OCI-LY3 (cell line): ENCODE results near the gene UPF1.
"Not testable (repeated sequence)": the region's sequence is repeated elsewhere in the genome, so short reads cannot be mapped to it uniquely, and the experiment has no call there.

ENCODE experiments used
- H2AFZ ChIP-seq: fragments of 200-600, 300-600 bp; shearing (Covaris generic); 2 replicates; pipeline ENCODE4 v1.6.0; 2014; ENCODE audit warnings: antibody characterized with exemption, low read depth, low read length
- H3K27ac ChIP-seq: fragments of 200-600, 300-600 bp; sonication (generic); 2 replicates; pipeline ENCODE4 v1.5.1; 2014; ENCODE audit warnings: mild to moderate bottlenecking, low read length, moderate library complexity, mixed read lengths
- H3K27me3 ChIP-seq: fragments of 200-600, 300-600 bp; sonication (generic); 2 replicates; pipeline ENCODE4 v1.6.1; 2014; ENCODE audit warnings: low read depth, low read length, mixed read lengths
- H3K36me3 ChIP-seq: fragments of 200-600, 300-600 bp; sonication (generic); replicated peaks from 2 replicates; pipeline ENCODE3; 2014; ENCODE audit warnings: low read depth, low read length, mixed read lengths
- H3K4me1 ChIP-seq: fragments of 300-600, 200-600 bp; sonication (generic); 2 replicates; pipeline ENCODE4 v1.6.1; 2014; ENCODE audit warnings: low read length, mixed read lengths
- H3K4me2 ChIP-seq: fragments of 200-600, 300-600 bp; sonication (generic); 2 replicates; pipeline ENCODE4 v1.6.1; 2014; ENCODE audit warnings: low read length, mixed read lengths
- H3K4me3 ChIP-seq: fragments of 300-600, 200-600 bp; sonication (generic); 2 replicates; pipeline ENCODE4 v1.5.1; 2014; ENCODE audit warnings: antibody characterized with exemption, mild to moderate bottlenecking, low read length, moderate library complexity
- H3K79me2 ChIP-seq: fragments of 300-600, 200-600 bp; shearing (Covaris generic); 2 replicates; pipeline ENCODE4 v1.6.1; 2014; ENCODE audit warnings: mild to moderate bottlenecking, low read length, mixed read lengths
- H3K9ac ChIP-seq: fragments of 300-600, 200-600 bp; shearing (Covaris generic); 2 replicates; pipeline ENCODE4 v1.6.0; 2014; ENCODE audit warnings: mild to moderate bottlenecking, low read length, moderate library complexity
- H3K9me3 ChIP-seq: fragments of 200-600, 300-600 bp; shearing (Covaris generic); 2 replicates; pipeline ENCODE4 v1.6.1; 2014; ENCODE audit warnings: low read length, mixed read lengths; ENCODE audit not compliant: insufficient read depth
- H4K20me1 ChIP-seq: fragments of 200-600, 300-600 bp; sonication (generic); 2 replicates; pipeline ENCODE4 v1.6.1; 2016; ENCODE audit warnings: low read length, mixed read lengths; ENCODE audit not compliant: insufficient read depth
- EZH2phosphoT487 ChIP-seq: fragments of 200-600 bp; shearing (Covaris generic); IDR thresholded peaks from 2 replicates; pipeline ENCODE4 v1.6.1; 2018; ENCODE audit warnings: antibody characterized with exemption, mixed run types, low read depth
- TF ChIP-seq, protein P1 (sequence below): fragments of 200-600, 300-600 bp; sonication (generic); IDR thresholded peaks from 2 replicates; pipeline ENCODE4 v1.5.1; 2014; ENCODE audit warnings: antibody characterized with exemption, low read length, low read depth

UPF1 gene

GRCh38 chr19:18899624-18900560 lies 68.1 kb downstream of the UPF1 start:
- H3K4me1 ChIP-seq = no peaks in the 10 kb centered on the region
- H3K27ac ChIP-seq = no peak overlapping the region
- no peaks in the 10 kb centered on the region; the same call in 1 of the 2 replicates for H4K20me1 ChIP-seq
- no peaks in the 10 kb centered on the region for H3K27me3 ChIP-seq
- no peak overlapping the region for H3K4me3 ChIP-seq
- no peaks in the 10 kb centered on the region for H3K9me3 ChIP-seq
- H3K4me2 ChIP-seq = no peak overlapping the region
- no peak overlapping the region for H2AFZ ChIP-seq
- no peak overlapping the region for H3K9ac ChIP-seq
- peaks cover 18% of the 10 kb centered on the region for H3K36me3 ChIP-seq
- H3K79me2 ChIP-seq = no peaks in the 10 kb centered on the region
- TF ChIP-seq, protein P1, sequence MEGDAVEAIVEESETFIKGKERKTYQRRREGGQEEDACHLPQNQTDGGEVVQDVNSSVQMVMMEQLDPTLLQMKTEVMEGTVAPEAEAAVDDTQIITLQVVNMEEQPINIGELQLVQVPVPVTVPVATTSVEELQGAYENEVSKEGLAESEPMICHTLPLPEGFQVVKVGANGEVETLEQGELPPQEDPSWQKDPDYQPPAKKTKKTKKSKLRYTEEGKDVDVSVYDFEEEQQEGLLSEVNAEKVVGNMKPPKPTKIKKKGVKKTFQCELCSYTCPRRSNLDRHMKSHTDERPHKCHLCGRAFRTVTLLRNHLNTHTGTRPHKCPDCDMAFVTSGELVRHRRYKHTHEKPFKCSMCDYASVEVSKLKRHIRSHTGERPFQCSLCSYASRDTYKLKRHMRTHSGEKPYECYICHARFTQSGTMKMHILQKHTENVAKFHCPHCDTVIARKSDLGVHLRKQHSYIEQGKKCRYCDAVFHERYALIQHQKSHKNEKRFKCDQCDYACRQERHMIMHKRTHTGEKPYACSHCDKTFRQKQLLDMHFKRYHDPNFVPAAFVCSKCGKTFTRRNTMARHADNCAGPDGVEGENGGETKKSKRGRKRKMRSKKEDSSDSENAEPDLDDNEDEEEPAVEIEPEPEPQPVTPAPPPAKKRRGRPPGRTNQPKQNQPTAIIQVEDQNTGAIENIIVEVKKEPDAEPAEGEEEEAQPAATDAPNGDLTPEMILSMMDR = no peak
- TF ChIP-seq EZH2phosphoT487 = no peak

DNA sequence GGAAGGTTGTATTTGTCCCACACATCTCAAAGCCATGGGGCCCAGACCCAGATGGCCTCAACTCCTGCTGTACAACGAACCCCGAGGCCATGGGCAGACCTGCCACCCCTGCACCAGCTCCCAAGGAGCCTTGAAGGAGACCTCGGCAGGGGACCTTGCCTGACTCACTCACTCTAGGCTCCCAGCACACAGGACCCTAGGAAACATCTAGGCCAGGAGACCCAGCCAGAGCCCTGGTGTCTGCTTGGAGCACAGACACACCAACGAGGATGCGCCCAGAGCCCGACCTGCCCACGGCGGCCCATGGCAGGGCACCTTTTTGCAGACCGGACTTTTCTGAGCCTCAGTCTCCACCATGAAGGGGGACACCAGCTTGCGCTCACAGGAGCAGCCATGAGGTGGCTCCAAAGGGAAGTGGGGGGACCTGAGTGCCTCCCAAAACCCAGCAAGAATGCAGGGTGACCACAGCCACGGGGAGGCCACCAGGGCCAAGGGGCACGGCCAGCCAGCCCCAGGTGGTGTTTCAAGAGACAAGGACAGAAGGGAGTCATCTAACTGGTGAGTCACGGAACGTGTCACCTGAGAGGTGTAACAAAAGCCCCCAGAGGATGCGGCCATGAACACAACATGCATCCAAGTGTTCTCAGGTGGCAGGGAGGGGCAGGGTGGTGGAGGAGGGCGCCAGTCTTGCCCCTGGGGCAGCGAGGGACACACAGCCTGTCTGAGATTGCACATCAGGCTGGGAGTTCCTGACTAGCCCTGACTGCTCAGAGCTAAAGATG lies 69.1 kb downstream of the UPF1 start:
- no peak overlapping the region for H3K27ac ChIP-seq
- H3K4me3 ChIP-seq = no peak overlapping the region
- H3K4me1 ChIP-seq = no peaks in the 10 kb centered on the region
- no peaks in the 10 kb centered on the region for H3K27me3 ChIP-seq
- H3K9ac ChIP-seq = no peak overlapping the region
- TF ChIP-seq EZH2phosphoT487 = no peak
- TF ChIP-seq, protein P1 = no peak
- H3K79me2 ChIP-seq = no peaks in the 10 kb centered on the region
- H3K9me3 ChIP-seq = no peaks in the 10 kb centered on the region
- peaks cover 18% of the 10 kb centered on the region for H3K36me3 ChIP-seq
- H3K4me2 ChIP-seq = no peak overlapping the region
- H2AFZ ChIP-seq = no peak overlapping the region
- no peaks in the 10 kb centered on the region; the same call in 1 of the 2 replicates for H4K20me1 ChIP-seq

GRCh38 chr19:18901491-18901890 lies 69.7 kb downstream of the UPF1 start:
- Histone ChIP-seq H3K4me3 (no peak overlapping the region), H3K4me2 (no peak overlapping the region), H4K20me1 (no peaks in the 10 kb centered on the region; the same call in 1 of the 2 replicates), H2AFZ (no peak overlapping the region), H3K4me1 (no peaks in the 10 kb centered on the region), H3K27ac (no peak overlapping the region), H3K79me2 (no peaks in the 10 kb centered on the region), H3K9ac (no peak overlapping the region), H3K27me3 (no peaks in the 10 kb centered on the region), H3K9me3 (no peaks in the 10 kb centered on the region), H3K36me3 (peaks cover 18% of the 10 kb centered on the region)
- no peak for TF ChIP-seq EZH2phosphoT487
- TF ChIP-seq, protein P1 = no peak

- not testable (repeated sequence) for H3K9me3 ChIP-seq, H3K4me2 ChIP-seq, H3K79me2 ChIP-seq, H3K27me3 ChIP-seq, H3K4me3 ChIP-seq, H3K4me1 ChIP-seq, H3K27ac ChIP-seq, H4K20me1 ChIP-seq, H3K9ac ChIP-seq, H2AFZ ChIP-seq
- peaks cover 23% of the 10 kb centered on the region for H3K36me3 ChIP-seq
These were observed 70.8 kb downstream of the UPF1 start for GRCh38 chr19:18902519-18902918.
